K562 (cell line): ENCODE measurements around the gene PPIL4. TPM values are rescaled to one million over a fixed set of nuclear protein-coding genes. Genes with fewer than 3 reads are reported as not detected.

Experiments
- ATAC-seq: fragments of 200-7000 bp; cut with Tn5 transposase; 3 replicates; pipeline ENCODE4 v1.9.1; 2020; ENCODE audit warnings: moderate library complexity
- BruUV-seq: library from RNA; stranded (reverse); fragments of 400-500 nt; replicated peaks from 2 replicates; lab custom pipeline; 2021; lab: Mats Ljungman, UMichigan
- CTCF ChIA-PET: fragments of 300-600 bp; formaldehyde crosslinking; extraction: SDS; loops from one replicate; lab custom pipeline; 2021; ENCODE audit warnings: low intra/inter-chr PET ratio; lab: Yijun Ruan, JAX
- POLR2A ChIA-PET: fragments of 300-600, 350-650 bp; sonication (Branson Sonifier 250); formaldehyde crosslinking; extraction: SDS; loops from one replicate; lab custom pipeline; 2021; ENCODE audit warnings: antibody characterized with exemption, inconsistent platforms; lab: Yijun Ruan, JAX
- DNase-seq, 4 experiments: peaks; one replicate each; pipeline versions ENCODE4 v3.0.0 to v3.0.0-alpha.2; 2011 to 2018; ENCODE audit warnings: low spot score in 3 of 4, mixed read lengths in 3 of 4; ENCODE audit errors: extremely low read depth in 1 of 4
- FAIRE-seq: peaks from 2 replicates; lab custom pipeline; 2011; peaks lifted over from hg19 to GRCh38; lab: Jason Lieb, UNC
- H2AFZ ChIP-seq: 2 replicates; pipeline ENCODE4 v1.6.0; 2011; ENCODE audit warnings: low read depth, low read length, control low read depth, inconsistent platforms
- H3K27ac ChIP-seq: fragments of 200-600 bp; 3 replicates; pipeline ENCODE4 v1.8.0; 2011; ENCODE audit warnings: low read depth, mild to moderate bottlenecking, control low read depth, inconsistent platforms, low read length, moderate library complexity, mixed read lengths; ENCODE audit errors: extremely low read depth
- H3K27me3 ChIP-seq, 2 experiments: fragments of 300-600 bp in 1 of 2; 2 replicates in 1 of 2; 3 replicates in 1 of 2; pipeline versions ENCODE4 v1.6.0 to v1.8.0; 2011; ENCODE audit warnings: inconsistent platforms in 2 of 2, low read length in 2 of 2, mild to moderate bottlenecking in 1 of 2, mixed read lengths in 1 of 2, moderate library complexity in 1 of 2; ENCODE audit not compliant: control insufficient read depth in 2 of 2, insufficient read depth in 2 of 2
- H3K36me3 ChIP-seq: fragments of 300-600 bp; 3 replicates; pipeline ENCODE4 v1.8.0; 2011; ENCODE audit warnings: mild to moderate bottlenecking, low read length, inconsistent platforms; ENCODE audit not compliant: control insufficient read depth, insufficient read depth
- H3K4me1 ChIP-seq, 2 experiments: fragments of 200-600 bp in 1 of 2; replicated peaks in 1 of 2; 2 replicates in 1 of 2; 3 replicates in 1 of 2; pipeline versions ENCODE4 v1.5.1 to v1.8.0; 2011; ENCODE audit warnings: inconsistent platforms in 2 of 2, low read length in 2 of 2, mild to moderate bottlenecking in 1 of 2, mixed read lengths in 1 of 2, moderate library complexity in 1 of 2; ENCODE audit not compliant: control insufficient read depth in 2 of 2, insufficient read depth in 2 of 2
- H3K4me2 ChIP-seq: 2 replicates; pipeline ENCODE4 v1.6.1; 2011; ENCODE audit warnings: low read length, control low read depth, inconsistent platforms, mixed read lengths; ENCODE audit not compliant: insufficient read depth
- H3K4me3 ChIP-seq: fragments of 200-600 bp; sonication (generic), shearing (Covaris generic); 2 replicates; pipeline ENCODE4 v1.5.1; 2016; ENCODE audit warnings: control low read depth, inconsistent platforms
- H3K79me2 ChIP-seq: fragments of 200-600 bp; 3 replicates; pipeline ENCODE4 v1.8.0; 2011; ENCODE audit warnings: low read length, inconsistent platforms; ENCODE audit not compliant: control insufficient read depth, insufficient read depth
- H3K9ac ChIP-seq, 2 experiments: 2 replicates each; pipeline versions ENCODE4 v1.6.0 to v1.6.1; 2011; ENCODE audit warnings: low read depth in 2 of 2, low read length in 2 of 2, control low read depth in 1 of 2, inconsistent platforms in 1 of 2, mild to moderate bottlenecking in 1 of 2, mixed read lengths in 1 of 2; ENCODE audit not compliant: insufficient read depth in 1 of 2
- H3K9me1 ChIP-seq: one replicate; pipeline ENCODE4 v1.6.0; 2011; ENCODE audit warnings: inconsistent platforms, mild to moderate bottlenecking, low read length, moderate library complexity; ENCODE audit not compliant: control insufficient read depth, insufficient read depth
- H3K9me3 ChIP-seq: replicated peaks from 2 replicates; pipeline ENCODE4 v1.5.1; 2011; ENCODE audit warnings: low read depth, low read length, inconsistent platforms; ENCODE audit not compliant: control insufficient read depth, insufficient read depth
- H4K20me1 ChIP-seq: replicated peaks from 2 replicates; pipeline ENCODE4 v1.6.1; 2011; ENCODE audit warnings: low read length, inconsistent platforms, mixed read lengths; ENCODE audit not compliant: control insufficient read depth, insufficient read depth
- CSDE1 ChIP-seq, 2 experiments: fragments of 450-650 bp; IDR thresholded peaks; 2 replicates each; pipeline ENCODE4 v1.6.1; 2016; ENCODE audit warnings: mild to moderate bottlenecking in 1 of 2
- E2F5 ChIP-seq: sonication (generic); formaldehyde crosslinking; IDR thresholded peaks from 2 replicates; pipeline ENCODE4 v1.8.0; 2022; ENCODE audit warnings: mild to moderate bottlenecking, missing genetic modification reagents
- GABPB1 ChIP-seq: sonication (generic); formaldehyde crosslinking; IDR thresholded peaks from 2 replicates; pipeline ENCODE4 v1.8.0; 2022; ENCODE audit warnings: mild to moderate bottlenecking, missing genetic modification reagents
- HNRNPUL1 ChIP-seq: fragments of 200-400 bp; formaldehyde crosslinking; IDR thresholded peaks from 2 replicates; pipeline ENCODE4 v1.6.1; 2017; ENCODE audit warnings: low read length
- HOXB6 ChIP-seq: fragments of 250-450 bp; sonication (Bioruptor Pico); IDR thresholded peaks from 2 replicates; pipeline ENCODE4 v1.5.1; 2022; ENCODE audit warnings: mild to moderate bottlenecking, borderline replicate concordance
- IFI16 ChIP-seq: fragments of 250-450 bp; sonication (Bioruptor Pico); IDR thresholded peaks from 2 replicates; pipeline ENCODE4 v2.1.2; 2022; ENCODE audit warnings: mild to moderate bottlenecking, inconsistent platforms
- MTA3 ChIP-seq: fragments of 450-650 bp; formaldehyde crosslinking; IDR thresholded peaks from 2 replicates; pipeline ENCODE4 v1.6.1; 2017; ENCODE audit warnings: mild to moderate bottlenecking, borderline replicate concordance
- NCOA4 ChIP-seq: fragments of 450-650 bp; IDR thresholded peaks from 2 replicates; pipeline ENCODE4 v1.6.1; 2018; ENCODE audit warnings: mild to moderate bottlenecking; ENCODE audit not compliant: partially characterized antibody
- PURB ChIP-seq: sonication (generic); formaldehyde crosslinking; IDR thresholded peaks from 2 replicates; pipeline ENCODE4 v1.9.0; 2021; ENCODE audit warnings: low read depth, mild to moderate bottlenecking, missing genetic modification reagents
- TBL1XR1 ChIP-seq, 2 experiments: IDR thresholded peaks; 2 replicates each; pipeline ENCODE4 v1.6.1; 2012; ENCODE audit warnings: improper control_type of control experiment in 2 of 2, low read length in 2 of 2, mild to moderate bottlenecking in 1 of 2
- TCF3 ChIP-seq: sonication (generic); formaldehyde crosslinking; IDR thresholded peaks from 2 replicates; pipeline ENCODE4 v1.4.0; 2020; ENCODE audit warnings: mild to moderate bottlenecking, missing genetic modification reagents
- TFAP4 ChIP-seq: sonication (generic); formaldehyde crosslinking; IDR thresholded peaks from 2 replicates; pipeline ENCODE4 v1.8.0; 2022; ENCODE audit warnings: missing genetic modification reagents, mild to moderate bottlenecking, moderate library complexity, borderline replicate concordance
- VEZF1 ChIP-seq: fragments of 200-800 bp; sonication (Bioruptor generic); IDR thresholded peaks from 2 replicates; pipeline ENCODE4 v1.6.1; 2017; ENCODE audit warnings: missing genetic modification characterization, missing compliant biosample characterization
- ZNF3 ChIP-seq: fragments of 250-450 bp; sonication (Bioruptor Pico); IDR thresholded peaks from 2 replicates; pipeline ENCODE4 v1.5.0; 2021; ENCODE audit warnings: mild to moderate bottlenecking, moderate library complexity
- ZNF696 ChIP-seq: fragments of 250-450 bp; sonication (Bioruptor Pico); conservative IDR thresholded peaks from 2 replicates; pipeline ENCODE4 v1.4.0; 2020; ENCODE audit warnings: mild to moderate bottlenecking, moderate library complexity
- WGBS: fragments of 100-300 bp; shearing (Covaris generic); methylation state at CpG from one replicate; pipeline ENCODE4 v1.1.6; 2016; ENCODE audit warnings: low coverage, mixed read lengths; ENCODE audit not compliant: insufficient coverage; ENCODE audit errors: missing lambda C conversion rate; 5-methylcytosine and 5-hydroxymethylcytosine counted together
- in situ Hi-C: fragments of 300-500 bp; cut with MboI; formaldehyde crosslinking; loops from 4 replicates; pipeline ENCODE4 v1.15.0; 2018; ENCODE audit warnings: inconsistent platforms, mixed read lengths
- intact Hi-C: fragments of 100-400 bp; cut with micrococcal nuclease; formaldehyde crosslinking; loops from 2 replicates; pipeline ENCODE4 v1.14.2; 2022
- polyA plus RNA-seq, 8 experiments: library from polyadenylated mRNA; depleted of rRNA in 4 of 8; stranded (reverse) in 5 of 8; unstranded in 3 of 8; fragments of >200 nt; fragmentation: Nextera tagmentation in 2 of 8; fragmentation: Illumina TruSeq in 1 of 8; extraction: Ambion mirVana in 2 of 8; extraction: Trizol in 1 of 8; gene quantifications; 2 replicates each; pipeline versions ENCODE4 v1.2.1 to v1.2.3, GENCODE V29; 2011 to 2014; ENCODE audit warnings: inconsistent platforms in 1 of 8, missing spikeins in 1 of 8
- total RNA-seq, 7 experiments: library from RNA; depleted of rRNA in 6 of 7; stranded (reverse); fragments of >200 nt in 6 of 7; fragmentation: Illumina TruSeq in 2 of 7; extraction: Trizol in 2 of 7; gene quantifications; 2 replicates each; pipeline versions ENCODE4 v1.2.1 to v1.2.3, GENCODE V29; 2011 to 2021; ENCODE audit warnings: low replicate concordance in 1 of 7
- TF ChIP-seq, protein P1 (sequence below): fragments of 450-650 bp; IDR thresholded peaks from 2 replicates; pipeline ENCODE4 v1.6.1; 2016
- TF ChIP-seq, protein P2 (sequence below): fragments of 250-450 bp; sonication (Bioruptor Pico); IDR thresholded peaks from 2 replicates; pipeline ENCODE4 v1.8.0; 2022; ENCODE audit warnings: moderate library complexity, mild to moderate bottlenecking, inconsistent platforms

Gene PPIL4
- total and polyA plus RNA-seq, 9 of the 15 experiments (the other 6 are each of a cell fraction or from before 2014, with no cell fraction given), result 14.5 to 55.2 (median 45.9) TPM

DNA sequence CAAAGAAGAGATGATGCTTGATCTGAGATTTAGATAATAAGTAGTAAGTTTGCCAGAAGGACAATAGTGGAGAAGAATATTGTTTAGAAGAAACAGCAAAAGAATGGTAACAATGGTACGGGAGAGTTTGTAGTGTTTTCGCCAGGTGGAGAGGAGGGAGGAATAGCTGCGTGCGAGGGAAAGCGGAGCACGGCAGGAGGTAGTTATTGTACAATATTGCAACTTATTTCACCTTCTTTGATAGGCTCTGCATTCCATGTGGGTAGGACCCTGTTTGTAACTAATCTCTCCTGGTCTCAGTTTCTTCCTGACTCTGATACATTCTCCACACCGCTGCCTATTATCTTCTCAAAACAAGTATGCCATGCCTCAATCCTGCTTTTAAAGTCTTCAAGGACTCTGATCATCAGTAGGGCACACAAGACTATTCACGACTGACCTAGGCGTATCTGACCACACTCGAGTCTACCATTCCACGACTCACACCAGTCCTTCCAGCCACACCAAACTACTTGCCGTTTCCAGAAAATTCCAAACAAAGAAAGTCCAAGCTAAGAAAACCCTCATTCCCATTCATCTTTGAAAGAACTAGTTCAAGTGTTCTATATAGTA, 1.1 kb downstream of the PPIL4 start:
- Histone ChIP-seq H3K79me2 (peaks cover 51% of the 10 kb centered on the region), H3K4me3 (peak overlapping the region; percentile 97), H3K27me3 (no peaks in the 10 kb centered on the region), H3K36me3 (peaks cover 22% of the 10 kb centered on the region; the same call in 2 of the 3 replicates), H3K4me1 (peaks cover 13 to 14% of the 10 kb centered on the region in 2 experiments; a peak in 4 of 5 replicates), H2AFZ (peak overlapping the region; percentile 95; the same call in 1 of the 2 replicates), H3K27ac (peak overlapping the region; percentile 94), H3K9me3 (no peaks in the 10 kb centered on the region; the same call in 1 of the 2 replicates), H3K9ac (peak overlapping the region; percentile 96 to 98), H3K4me2 (peak overlapping the region; percentile 100), H3K9me1 (no peaks in the 10 kb centered on the region), H4K20me1 (peaks cover 13% of the 10 kb centered on the region)
- ChIA-PET CTCF (no interaction called here), POLR2A (interaction anchor here (0.5 to 4.4 kb wide), 16 partner anchors 8 to 321 kb away, joined by 3 to 34 read pairs (median 4); partner anchors contain the start of gene GINM1)
- ATAC-seq, result peak; percentile 48
- 2% methylated on average over 12 of the region's 12 CpGs for WGBS
- no peak for FAIRE-seq
- no peak for DNase-seq
- no TSS peak for BruUV-seq
- intact Hi-C loops (loop anchor here (2.0 to 5.0 kb wide), 2 partner anchors 104 to 173 kb away; partner anchors contain the start of genes KATNA1 and LATS1), in situ Hi-C loops (no loop called here)
- no peak for TF ChIP-seq TFAP4 (CRISPR knock-in tag)
- TF ChIP-seq, protein P1, sequence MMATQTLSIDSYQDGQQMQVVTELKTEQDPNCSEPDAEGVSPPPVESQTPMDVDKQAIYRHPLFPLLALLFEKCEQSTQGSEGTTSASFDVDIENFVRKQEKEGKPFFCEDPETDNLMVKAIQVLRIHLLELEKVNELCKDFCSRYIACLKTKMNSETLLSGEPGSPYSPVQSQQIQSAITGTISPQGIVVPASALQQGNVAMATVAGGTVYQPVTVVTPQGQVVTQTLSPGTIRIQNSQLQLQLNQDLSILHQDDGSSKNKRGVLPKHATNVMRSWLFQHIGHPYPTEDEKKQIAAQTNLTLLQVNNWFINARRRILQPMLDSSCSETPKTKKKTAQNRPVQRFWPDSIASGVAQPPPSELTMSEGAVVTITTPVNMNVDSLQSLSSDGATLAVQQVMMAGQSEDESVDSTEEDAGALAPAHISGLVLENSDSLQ, result no peak
- TF ChIP-seq IFI16 (CRISPR knock-in tag), result no peak
- no peak for TF ChIP-seq NCOA4
- no peak for TF ChIP-seq HNRNPUL1
- 0 out of 2 replicates have a peak, but pooled peaks have one; percentile 26 for TF ChIP-seq GABPB1
- no peak for TF ChIP-seq VEZF1
- no peak for TF ChIP-seq TBL1XR1 (IDR thresholded peaks at IDR 0.05; ENCODE audit: low read length in 2 of 2)
- TF ChIP-seq, protein P2, sequence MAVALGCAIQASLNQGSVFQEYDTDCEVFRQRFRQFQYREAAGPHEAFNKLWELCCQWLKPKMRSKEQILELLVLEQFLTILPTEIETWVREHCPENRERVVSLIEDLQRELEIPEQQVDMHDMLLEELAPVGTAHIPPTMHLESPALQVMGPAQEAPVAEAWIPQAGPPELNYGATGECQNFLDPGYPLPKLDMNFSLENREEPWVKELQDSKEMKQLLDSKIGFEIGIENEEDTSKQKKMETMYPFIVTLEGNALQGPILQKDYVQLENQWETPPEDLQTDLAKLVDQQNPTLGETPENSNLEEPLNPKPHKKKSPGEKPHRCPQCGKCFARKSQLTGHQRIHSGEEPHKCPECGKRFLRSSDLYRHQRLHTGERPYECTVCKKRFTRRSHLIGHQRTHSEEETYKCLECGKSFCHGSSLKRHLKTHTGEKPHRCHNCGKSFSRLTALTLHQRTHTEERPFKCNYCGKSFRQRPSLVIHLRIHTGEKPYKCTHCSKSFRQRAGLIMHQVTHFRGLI (CRISPR knock-in tag), result no peak
- TF ChIP-seq ZNF3, result no peak
- no peak for TF ChIP-seq TCF3 (CRISPR knock-in tag)
- TF ChIP-seq MTA3, result no peak
- TF ChIP-seq E2F5 (CRISPR knock-in tag), result no peak
- no peak for TF ChIP-seq PURB (CRISPR knock-in tag)
- TF ChIP-seq ZNF696, result no peak
- no peak for TF ChIP-seq CSDE1 (IDR thresholded peaks at IDR 0.05)
- TF ChIP-seq HOXB6, result no peak
